Measurements from ENCODE around the gene KCNJ2.

GRCh38 chr17:70158591-70158990, 10.7 kb upstream of the KCNJ2 start:
- no peak for TF ChIP-seq JUND (IDR thresholded peaks at IDR 0.05)
- TF ChIP-seq CTCF (IDR thresholded peaks at IDR 0.05 in 2 of 3, conservative IDR thresholded peaks at IDR 0.05 in 1 of 3; ENCODE audit: borderline replicate concordance in 1 of 3, insufficient read depth in 1 of 3, low read depth in 2 of 3, low read length in 2 of 3): no peak
- TF ChIP-seq POLR2AphosphoS5 (IDR thresholded peaks at IDR 0.05; ENCODE audit: low read depth, low read length): no peak
- TF ChIP-seq ZNF274 (IDR thresholded peaks at IDR 0.05; ENCODE audit: low read depth, low read length): no peak
- TF ChIP-seq POLR2A (IDR thresholded peaks at IDR 0.05; ENCODE audit: borderline replicate concordance, extremely low read depth, insufficient read depth, insufficient read length): no peak
- TF ChIP-seq REST (IDR thresholded peaks at IDR 0.05; ENCODE audit: low read depth): no peak
- TF ChIP-seq YY1 (IDR thresholded peaks at IDR 0.05; ENCODE audit: extremely low read depth, insufficient replicate concordance, low read depth, low read length): no peak
- no peak for TF ChIP-seq EZH2 (IDR thresholded peaks at IDR 0.05)
- TF ChIP-seq CBX3 (IDR thresholded peaks at IDR 0.05; ENCODE audit: low read depth): no peak
- TF ChIP-seq TCF7L2 (IDR thresholded peaks at IDR 0.05; ENCODE audit: borderline replicate concordance, extremely low read depth, insufficient read depth, insufficient read length): no peak
- no peak for TF ChIP-seq SIN3A (IDR thresholded peaks at IDR 0.05; ENCODE audit: low read depth)
- TF ChIP-seq, protein P1, sequence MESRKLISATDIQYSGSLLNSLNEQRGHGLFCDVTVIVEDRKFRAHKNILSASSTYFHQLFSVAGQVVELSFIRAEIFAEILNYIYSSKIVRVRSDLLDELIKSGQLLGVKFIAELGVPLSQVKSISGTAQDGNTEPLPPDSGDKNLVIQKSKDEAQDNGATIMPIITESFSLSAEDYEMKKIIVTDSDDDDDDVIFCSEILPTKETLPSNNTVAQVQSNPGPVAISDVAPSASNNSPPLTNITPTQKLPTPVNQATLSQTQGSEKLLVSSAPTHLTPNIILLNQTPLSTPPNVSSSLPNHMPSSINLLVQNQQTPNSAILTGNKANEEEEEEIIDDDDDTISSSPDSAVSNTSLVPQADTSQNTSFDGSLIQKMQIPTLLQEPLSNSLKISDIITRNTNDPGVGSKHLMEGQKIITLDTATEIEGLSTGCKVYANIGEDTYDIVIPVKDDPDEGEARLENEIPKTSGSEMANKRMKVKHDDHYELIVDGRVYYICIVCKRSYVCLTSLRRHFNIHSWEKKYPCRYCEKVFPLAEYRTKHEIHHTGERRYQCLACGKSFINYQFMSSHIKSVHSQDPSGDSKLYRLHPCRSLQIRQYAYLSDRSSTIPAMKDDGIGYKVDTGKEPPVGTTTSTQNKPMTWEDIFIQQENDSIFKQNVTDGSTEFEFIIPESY (IDR thresholded peaks at IDR 0.05; ENCODE audit: extremely low read depth, insufficient replicate concordance, low read length): no peak

All from HCT116 (cell line).